RWPE2 (cell line): ENCODE results near the gene PACSIN2.

Experiments used
- ATAC-seq: fragments of 200-7000 bp; cut with Tn5 transposase; 3 replicates; pipeline ENCODE4 v1.9.1; 2021; ENCODE audit warnings: low read depth
- DNase-seq: peaks from one replicate; pipeline ENCODE4 v3.0.0-alpha.2; 2020; ENCODE audit warnings: low spot score
- H3K27ac ChIP-seq: fragments of 450-650 bp; 2 replicates; pipeline ENCODE4 v1.5.1; 2017; ENCODE audit warnings: mild to moderate bottlenecking; ENCODE audit not compliant: poor library complexity, severe bottlenecking
- H3K27me3 ChIP-seq: fragments of 250-450 bp; sonication (Bioruptor Pico); 2 replicates; pipeline ENCODE4 v1.5.1; 2021; ENCODE audit warnings: mild to moderate bottlenecking, moderate library complexity; ENCODE audit not compliant: insufficient read depth, poor library complexity, severe bottlenecking
- H3K36me3 ChIP-seq: fragments of 250-450 bp; sonication (Bioruptor Pico); 2 replicates; pipeline ENCODE4 v1.5.1; 2020; ENCODE audit warnings: low read depth, mild to moderate bottlenecking, moderate library complexity
- H3K4me1 ChIP-seq: fragments of 250-450 bp; sonication (Bioruptor Pico); 2 replicates; pipeline ENCODE4 v1.5.1; 2021; ENCODE audit warnings: mild to moderate bottlenecking, moderate library complexity; ENCODE audit not compliant: insufficient read depth, poor library complexity, severe bottlenecking
- H3K4me3 ChIP-seq: fragments of 250-450 bp; sonication (Bioruptor Pico); 2 replicates; pipeline ENCODE4 v1.5.1; 2021; ENCODE audit warnings: mild to moderate bottlenecking, moderate library complexity; ENCODE audit not compliant: severe bottlenecking
- H3K9me3 ChIP-seq: fragments of 250-450 bp; sonication (Bioruptor Pico); 2 replicates; pipeline ENCODE4 v1.5.1; 2021; ENCODE audit warnings: mild to moderate bottlenecking, moderate library complexity; ENCODE audit not compliant: severe bottlenecking
- TF ChIP-seq, protein P1 (sequence below): fragments of 450-650 bp; IDR thresholded peaks from one replicate; pipeline ENCODE4 v1.5.1; 2017; ENCODE audit warnings: mild to moderate bottlenecking, moderate library complexity; ENCODE audit not compliant: poor library complexity, severe bottlenecking

The PACSIN2 gene

GRCh38 chr22:42895087-42895486 is 119.9 kb downstream of the PACSIN2 start:
- H3K27me3 ChIP-seq = no peaks in the 10 kb centered on the region
- H3K9me3 ChIP-seq = no peaks in the 10 kb centered on the region
- TF ChIP-seq, protein P1, sequence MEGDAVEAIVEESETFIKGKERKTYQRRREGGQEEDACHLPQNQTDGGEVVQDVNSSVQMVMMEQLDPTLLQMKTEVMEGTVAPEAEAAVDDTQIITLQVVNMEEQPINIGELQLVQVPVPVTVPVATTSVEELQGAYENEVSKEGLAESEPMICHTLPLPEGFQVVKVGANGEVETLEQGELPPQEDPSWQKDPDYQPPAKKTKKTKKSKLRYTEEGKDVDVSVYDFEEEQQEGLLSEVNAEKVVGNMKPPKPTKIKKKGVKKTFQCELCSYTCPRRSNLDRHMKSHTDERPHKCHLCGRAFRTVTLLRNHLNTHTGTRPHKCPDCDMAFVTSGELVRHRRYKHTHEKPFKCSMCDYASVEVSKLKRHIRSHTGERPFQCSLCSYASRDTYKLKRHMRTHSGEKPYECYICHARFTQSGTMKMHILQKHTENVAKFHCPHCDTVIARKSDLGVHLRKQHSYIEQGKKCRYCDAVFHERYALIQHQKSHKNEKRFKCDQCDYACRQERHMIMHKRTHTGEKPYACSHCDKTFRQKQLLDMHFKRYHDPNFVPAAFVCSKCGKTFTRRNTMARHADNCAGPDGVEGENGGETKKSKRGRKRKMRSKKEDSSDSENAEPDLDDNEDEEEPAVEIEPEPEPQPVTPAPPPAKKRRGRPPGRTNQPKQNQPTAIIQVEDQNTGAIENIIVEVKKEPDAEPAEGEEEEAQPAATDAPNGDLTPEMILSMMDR = no peak
- DNase-seq = no peak
- H3K27ac ChIP-seq = no peak overlapping the region
- no peak for ATAC-seq
- H3K4me3 ChIP-seq = no peak overlapping the region
- H3K4me1 ChIP-seq = no peaks in the 10 kb centered on the region
- H3K36me3 ChIP-seq = peaks cover 19% of the 10 kb centered on the region

GRCh38 chr22:42893371-42894150 is 121.4 kb downstream of the PACSIN2 start:
- no peaks in the 10 kb centered on the region for H3K4me1 ChIP-seq
- TF ChIP-seq, protein P1 = no peak
- H3K9me3 ChIP-seq = no peaks in the 10 kb centered on the region
- H3K36me3 ChIP-seq = peaks cover 31% of the 10 kb centered on the region
- no peak for ATAC-seq
- H3K27ac ChIP-seq = no peak overlapping the region
- no peak overlapping the region for H3K4me3 ChIP-seq
- no peak for DNase-seq
- H3K27me3 ChIP-seq = no peaks in the 10 kb centered on the region

GRCh38 chr22:42892571-42893316 is 122.2 kb downstream of the PACSIN2 start:
- Histone ChIP-seq H3K27me3 (no peaks in the 10 kb centered on the region), H3K27ac (no peak overlapping the region), H3K36me3 (peaks cover 37% of the 10 kb centered on the region), H3K9me3 (no peaks in the 10 kb centered on the region), H3K4me1 (no peaks in the 10 kb centered on the region), H3K4me3 (no peak overlapping the region)
- DNase-seq (no peak), ATAC-seq (peak; percentile 10; the same call in 1 of the 3 replicates)
- TF ChIP-seq, protein P1 = no peak

DNA sequence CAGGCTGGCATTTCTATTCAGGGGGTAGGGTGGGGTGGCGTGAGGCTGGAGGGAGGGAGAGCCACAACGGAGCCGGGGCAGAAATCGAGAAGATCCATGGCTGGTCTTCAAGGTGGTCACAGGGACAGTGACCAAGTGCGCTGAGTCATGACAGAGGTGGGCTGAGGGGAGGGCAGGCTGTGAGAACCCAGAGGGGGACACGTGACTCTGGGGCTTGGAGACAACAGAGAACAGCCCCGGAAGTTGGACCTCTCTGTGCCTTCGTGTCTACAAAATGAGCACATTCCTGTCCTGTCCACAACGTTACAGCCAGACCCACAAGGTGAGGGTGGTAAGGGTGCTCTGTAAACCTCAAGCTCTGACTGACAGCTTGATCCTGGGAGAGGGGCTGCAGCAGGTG is 122.8 kb downstream of the PACSIN2 start:
- no peaks in the 10 kb centered on the region for H3K4me1 ChIP-seq
- ATAC-seq (no peak), DNase-seq (no peak)
- no peak overlapping the region for H3K27ac ChIP-seq
- H3K27me3 ChIP-seq = no peaks in the 10 kb centered on the region
- peaks cover 37% of the 10 kb centered on the region for H3K36me3 ChIP-seq
- H3K9me3 ChIP-seq = no peaks in the 10 kb centered on the region
- H3K4me3 ChIP-seq = no peak overlapping the region
- TF ChIP-seq, protein P1 = no peak

DNA sequence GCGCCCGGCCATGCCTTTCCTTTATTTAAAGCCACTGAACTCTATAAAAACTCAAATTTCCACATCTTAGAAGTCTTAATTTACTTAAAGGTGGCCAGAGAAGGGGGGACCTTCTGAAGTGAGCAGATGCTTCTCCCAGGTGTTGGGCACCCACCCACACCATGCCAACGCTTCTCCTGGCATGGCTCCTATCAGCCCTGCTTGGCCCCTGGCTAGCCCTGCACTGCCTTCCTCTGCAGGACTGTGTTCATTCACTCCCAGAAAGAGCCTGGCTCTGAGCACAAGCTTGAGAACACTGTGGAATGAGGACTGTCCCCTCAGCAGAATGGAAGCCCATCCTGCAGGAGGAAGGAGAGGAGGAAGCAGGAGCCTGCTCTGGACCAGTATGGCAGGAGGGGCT is 123.3 kb downstream of the PACSIN2 start:
- ATAC-seq (no peak), DNase-seq (no peak)
- H3K4me3 ChIP-seq = no peak overlapping the region
- TF ChIP-seq, protein P1 = no peak
- H3K27me3 ChIP-seq = no peaks in the 10 kb centered on the region
- H3K4me1 ChIP-seq = no peaks in the 10 kb centered on the region
- H3K36me3 ChIP-seq = peaks cover 37% of the 10 kb centered on the region
- no peak overlapping the region for H3K27ac ChIP-seq
- no peaks in the 10 kb centered on the region for H3K9me3 ChIP-seq
